NCI-H2107 treated with DMSO at 0.1 percent for 48 hours (cell line): ENCODE measurements around the gene DUSP10.

Experiments
- DNase-seq: peaks from one replicate; lab custom pipeline; 2025; ENCODE audit not compliant: unreplicated experiment; lab: John Stamatoyannopoulos, UW

The DUSP10 gene

DNA sequence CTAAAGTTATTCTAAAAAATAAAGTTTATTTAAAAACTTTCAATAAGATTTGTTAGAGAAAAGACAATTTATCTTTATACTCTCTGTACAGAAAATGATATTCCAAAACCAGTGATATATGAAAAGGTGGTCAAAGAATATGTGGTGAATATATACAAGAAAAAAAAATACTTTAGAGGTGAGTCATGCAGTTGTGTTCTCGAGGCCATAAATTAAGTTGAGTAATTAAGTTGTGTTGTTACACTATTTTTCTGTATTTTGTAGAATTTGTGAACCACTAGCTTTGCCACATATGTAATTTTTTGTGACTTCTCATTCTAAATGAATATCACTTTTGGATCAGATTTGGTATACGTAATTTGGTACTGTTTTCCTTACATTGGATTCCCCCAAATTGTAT is 23.6 kb upstream of the DUSP10 start:
- no peak for DNase-seq

DNA sequence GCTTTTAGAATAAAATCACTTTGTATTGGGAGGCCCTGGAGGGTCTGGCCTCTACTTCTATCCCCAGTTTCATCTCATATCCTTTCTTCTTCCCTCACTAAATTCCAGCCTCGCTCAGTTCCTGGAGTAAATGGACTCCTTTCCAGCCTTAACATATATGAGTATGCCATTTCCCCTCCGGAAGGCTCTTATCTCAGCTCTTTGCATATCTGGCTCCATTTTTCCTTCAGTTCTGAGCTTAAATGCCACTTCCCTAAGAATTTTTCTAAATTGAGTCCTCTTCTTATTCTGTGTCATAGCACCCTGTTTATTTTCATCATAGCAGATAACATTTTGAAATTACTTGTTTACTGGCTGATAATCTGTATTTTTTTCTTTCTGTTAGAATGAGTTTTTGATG is 20.2 kb upstream of the DUSP10 start:
- DNase-seq: no peak

DNA sequence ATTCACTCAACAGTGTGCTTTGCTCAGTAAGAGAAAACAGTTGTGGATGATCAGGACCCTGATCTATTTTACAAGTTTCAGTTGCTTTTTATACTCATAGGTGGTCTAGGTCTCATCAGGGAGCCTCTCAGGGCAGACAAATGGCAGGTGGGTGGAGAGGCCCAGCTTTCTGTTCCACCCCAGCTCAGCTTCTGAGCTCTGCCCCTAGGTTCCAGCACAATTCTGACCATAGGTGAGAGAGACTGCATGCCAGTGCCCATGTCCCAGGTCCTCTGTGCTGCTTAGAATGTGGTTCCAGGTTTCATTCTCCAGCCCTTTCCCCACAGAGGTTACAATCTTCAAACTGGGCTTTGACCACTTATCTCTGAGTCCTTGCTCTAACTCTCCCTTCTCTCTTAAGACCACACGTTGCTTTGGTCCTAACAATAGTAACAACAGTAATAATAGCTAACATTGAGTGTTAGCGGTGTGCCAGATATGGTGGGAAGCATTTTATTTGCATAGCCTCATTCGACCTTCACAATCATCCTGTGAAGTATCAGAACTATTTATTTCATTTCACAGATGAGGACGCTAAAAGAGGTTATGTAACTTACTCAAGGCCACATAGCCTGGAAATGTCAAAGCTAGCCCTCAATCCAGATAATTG is 19.6 kb upstream of the DUSP10 start:
- DNase-seq: no peak

DNA sequence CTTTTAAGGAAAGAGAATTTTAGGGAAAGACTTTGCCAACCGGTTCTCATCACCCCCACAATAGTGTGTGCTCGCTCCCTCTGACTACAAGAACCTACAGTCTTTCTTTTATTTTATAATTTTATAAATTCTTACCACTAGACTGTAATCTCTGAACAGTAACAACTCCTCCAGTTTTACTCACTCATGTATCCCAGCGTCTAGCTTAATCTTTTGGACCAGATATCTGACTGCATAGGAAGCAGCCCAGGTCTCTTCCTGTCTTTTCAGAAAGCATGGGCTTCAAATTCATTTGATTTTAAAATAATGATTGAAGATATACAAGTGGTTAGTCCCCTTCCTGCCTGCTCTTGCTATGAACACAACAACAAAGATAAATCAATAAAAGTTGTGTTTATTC is 19.0 kb upstream of the DUSP10 start:
- no peak for DNase-seq

DNA sequence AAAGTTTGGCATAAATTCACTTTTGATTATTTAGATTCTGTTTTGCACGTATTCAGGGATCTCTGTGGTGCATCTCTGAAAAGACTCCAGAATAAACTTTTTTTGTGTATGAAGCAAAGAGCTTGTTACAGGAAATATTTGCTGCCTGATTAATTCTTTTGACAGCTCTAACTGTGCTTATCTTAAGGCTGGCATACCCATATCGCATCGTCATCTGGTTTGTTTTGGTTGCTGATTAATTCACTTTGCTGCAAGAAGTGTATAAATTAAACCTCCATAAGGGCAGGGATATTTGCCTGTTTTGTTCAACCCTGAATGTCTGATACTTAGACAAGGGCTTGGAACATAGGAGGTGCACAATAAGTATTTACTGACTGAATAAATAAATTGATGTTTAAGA is 17.5 kb upstream of the DUSP10 start:
- DNase-seq: no peak

DNA sequence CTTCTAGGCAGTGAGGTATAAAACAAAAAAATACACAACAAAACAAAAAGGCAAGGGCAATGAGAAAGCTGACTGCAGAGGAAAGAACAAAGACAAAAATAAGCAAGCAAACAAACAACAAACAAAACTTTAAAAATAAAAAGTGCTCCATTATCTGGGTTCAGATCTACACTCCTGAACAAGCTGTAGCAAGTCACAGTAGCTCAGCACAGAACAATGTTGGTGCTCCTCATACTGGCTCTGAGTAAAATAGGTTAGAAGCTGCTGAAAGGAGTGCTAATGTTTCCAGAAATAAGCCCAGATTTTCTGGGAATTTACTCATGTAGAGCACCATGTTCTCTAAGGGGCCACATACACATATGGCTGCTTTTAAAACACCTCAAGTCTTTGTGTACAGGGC is 16.6 kb upstream of the DUSP10 start:
- no peak for DNase-seq

DNA sequence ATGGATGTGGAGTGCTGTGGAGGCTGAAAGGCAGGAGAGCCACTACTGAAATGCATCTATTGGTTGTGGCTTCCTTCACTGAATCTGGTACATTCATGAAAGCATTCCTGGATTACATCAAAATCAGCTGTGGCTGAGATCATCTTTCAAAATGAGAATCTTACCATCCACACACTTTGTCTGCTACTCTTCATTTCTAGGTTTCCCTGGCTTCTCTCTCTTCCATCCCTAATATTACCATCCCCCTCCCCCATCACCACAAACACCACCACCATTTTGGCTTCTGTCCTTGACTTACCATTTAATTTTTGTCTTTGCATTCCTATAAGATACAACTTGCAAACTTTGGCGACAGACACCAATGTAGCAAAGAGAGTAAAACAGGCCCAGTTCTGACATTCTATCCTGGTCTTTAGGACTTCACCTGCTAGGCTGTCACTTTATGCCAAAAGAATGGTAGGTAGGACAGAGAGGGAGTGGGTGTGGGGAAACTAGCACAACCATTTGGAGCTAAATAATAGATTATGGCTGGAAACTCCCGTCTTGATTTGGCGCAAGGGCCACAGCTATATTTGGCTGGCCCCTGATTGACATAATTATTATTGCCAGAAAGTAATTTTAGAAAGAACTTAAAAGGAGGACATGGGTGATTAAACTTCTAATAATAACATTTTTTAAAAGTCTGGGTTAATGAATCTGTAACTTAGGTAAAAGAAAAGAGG is 15.1 kb upstream of the DUSP10 start:
- no peak for DNase-seq

DNA sequence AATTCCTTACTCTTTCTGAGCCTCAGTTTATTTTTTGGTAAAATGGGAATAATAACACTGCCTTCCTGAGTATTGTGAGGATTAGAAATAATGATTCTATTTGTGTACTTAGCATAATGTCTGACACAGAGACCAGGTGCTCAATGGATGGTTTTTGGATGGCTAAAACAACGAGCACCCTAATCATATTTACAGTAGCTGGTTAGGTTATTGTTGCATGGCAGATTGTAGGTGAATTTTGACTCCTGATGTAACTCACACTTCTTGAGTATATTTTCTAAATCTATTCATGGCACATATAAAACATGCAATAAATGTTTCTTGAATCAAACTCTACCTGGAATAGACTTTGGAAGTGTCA is 11.9 kb upstream of the DUSP10 start:
- DNase-seq: no peak

DNA sequence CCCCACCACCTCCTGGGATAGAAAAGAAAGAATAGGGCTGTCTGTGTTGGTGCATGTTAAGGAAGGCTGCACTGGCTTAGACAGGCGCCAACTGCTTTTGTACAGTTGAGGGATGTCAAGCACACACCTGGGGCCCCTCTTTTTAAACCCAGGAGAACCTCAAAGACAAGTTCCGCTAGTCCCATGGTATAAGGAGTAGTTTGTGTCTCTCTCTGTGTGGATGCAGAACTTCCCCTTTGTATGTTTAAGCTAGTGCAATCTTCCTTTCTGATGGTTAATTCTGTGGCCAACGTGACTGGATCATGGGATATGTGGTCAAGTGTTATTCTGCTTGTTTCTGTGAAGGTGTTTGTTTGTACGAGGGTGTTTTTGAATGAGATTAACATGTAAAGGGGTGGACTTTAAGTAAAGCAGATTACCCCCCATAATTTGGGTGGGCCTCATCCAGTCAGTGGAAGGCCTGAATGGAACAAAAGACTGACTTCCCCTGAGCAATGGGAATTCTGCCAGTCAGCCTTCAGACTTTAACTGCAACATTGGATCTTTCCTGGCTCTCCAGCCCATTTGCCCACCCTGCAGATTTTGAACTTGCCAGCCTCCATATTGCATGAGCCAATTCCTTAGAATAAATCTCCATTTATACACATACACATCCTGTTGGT is 9.5 kb upstream of the DUSP10 start:
- DNase-seq: no peak

DNA sequence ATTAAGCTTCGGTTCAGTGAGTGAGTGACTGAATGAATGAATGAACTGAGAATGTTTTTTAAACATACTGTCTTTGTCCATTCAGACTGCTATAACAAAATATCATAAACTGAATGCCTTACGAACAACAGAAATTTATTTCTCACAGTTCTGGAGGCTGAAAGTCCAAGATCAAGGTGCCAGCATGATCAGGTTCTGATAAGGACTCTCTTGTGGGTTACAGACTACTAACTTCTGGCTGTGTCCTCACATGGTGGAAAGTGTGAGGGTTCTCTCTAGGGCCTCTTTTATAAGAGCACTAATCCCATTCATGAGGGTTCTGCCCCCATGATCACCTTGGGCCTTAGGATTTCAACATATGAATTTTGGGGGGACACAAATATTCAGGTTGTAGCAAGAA is 7.1 kb upstream of the DUSP10 start:
- no peak for DNase-seq

DNA sequence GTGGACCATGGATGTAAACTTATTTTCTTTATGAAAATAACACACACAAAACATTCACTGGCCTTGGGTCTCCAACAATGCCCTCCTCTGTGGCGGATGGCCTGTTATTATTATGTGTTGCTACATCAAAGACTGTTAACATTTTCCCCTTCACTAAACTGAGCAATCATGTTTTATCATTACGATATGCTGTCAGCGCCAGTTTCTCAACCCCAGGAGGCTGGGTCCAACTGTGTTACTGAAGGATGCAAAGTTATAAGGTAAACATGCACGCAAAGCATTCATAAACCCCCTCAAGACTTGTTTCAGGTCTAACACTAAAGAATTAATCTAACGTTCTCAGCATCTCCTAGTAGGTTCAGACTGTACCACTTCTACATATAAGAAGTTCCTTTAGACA is 6.0 kb upstream of the DUSP10 start:
- DNase-seq: no peak

DNA sequence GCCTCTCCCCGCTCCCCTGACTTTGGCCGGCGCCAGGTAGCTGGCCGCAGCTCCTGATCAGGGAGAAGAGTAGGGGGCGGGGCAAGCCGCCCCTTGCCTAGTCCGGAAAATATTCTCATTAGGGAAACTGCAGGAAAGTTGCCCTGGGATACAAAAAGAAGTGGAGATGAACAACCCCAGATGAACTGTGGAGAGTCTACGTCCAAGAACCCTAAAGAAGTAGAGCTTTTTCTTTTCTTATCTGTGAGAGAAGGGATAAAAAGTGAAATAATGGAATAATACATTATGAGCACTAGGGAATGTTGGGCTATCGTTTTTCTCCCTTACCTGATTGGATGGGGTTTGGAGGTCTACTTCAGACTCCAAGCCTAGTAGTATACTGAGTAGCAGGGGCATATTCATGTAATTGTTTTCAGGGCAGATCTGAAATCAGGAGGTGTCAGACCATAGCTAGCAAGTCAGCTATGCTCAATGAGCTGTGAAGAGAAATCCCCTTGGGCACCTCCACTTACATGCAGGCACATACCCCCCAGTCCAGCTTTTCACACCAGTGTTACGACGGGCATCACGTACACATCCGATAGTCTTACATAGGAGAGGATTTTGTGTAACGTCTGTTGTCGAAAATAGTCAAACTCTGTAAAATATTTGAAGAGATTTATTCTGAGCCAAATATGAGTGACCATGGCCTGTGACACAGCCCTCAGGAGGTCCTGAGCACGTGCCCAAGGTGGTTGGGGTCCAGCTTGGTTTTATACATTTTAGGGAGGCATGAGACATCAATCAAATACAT is 1.7 kb upstream of the DUSP10 start:
- DNase-seq: peak; percentile 43

DNA sequence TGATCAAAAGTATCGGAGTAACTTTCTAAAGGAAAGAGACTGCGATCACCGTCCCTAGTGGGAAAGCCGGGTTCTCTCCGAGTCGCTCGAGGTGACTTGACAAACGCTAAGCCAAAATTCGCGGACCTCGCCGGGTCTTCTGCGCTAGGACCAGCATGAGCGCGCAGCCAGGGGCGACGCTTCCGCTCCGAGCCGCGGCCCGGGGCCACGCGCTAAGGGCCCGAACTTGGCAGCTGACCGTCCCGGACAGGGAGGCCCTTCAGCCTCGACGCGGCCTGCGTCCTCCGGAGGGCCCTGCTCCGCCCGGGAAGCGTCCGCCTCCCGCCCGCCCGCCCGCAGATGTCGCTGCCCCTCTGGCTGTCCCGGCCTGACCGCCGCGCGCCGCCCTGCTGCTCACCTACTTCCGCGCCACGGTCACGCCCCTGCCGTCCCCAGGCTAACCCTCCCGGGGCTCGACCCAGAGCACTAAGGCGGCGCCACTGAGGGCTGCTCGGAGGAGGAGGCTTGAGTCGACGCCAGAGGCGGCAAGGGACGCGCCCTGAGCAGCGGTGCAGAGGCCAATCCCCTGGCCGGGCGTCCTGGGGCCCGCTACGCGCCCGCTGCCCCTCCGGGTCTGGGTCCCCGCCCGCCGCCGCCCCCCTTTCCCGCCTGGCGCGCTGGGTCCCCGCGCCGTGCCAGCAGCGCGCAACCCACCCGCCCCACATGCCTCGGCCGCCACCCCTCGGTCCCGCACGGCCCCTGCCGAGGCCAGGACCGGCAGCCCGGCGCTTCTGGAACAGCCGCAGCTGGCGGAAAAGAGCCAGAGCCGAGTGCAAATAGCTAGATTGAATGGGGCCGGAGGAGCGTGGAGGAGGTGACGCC is 896 bp upstream of the DUSP10 start:
- no peak for DNase-seq

DNA sequence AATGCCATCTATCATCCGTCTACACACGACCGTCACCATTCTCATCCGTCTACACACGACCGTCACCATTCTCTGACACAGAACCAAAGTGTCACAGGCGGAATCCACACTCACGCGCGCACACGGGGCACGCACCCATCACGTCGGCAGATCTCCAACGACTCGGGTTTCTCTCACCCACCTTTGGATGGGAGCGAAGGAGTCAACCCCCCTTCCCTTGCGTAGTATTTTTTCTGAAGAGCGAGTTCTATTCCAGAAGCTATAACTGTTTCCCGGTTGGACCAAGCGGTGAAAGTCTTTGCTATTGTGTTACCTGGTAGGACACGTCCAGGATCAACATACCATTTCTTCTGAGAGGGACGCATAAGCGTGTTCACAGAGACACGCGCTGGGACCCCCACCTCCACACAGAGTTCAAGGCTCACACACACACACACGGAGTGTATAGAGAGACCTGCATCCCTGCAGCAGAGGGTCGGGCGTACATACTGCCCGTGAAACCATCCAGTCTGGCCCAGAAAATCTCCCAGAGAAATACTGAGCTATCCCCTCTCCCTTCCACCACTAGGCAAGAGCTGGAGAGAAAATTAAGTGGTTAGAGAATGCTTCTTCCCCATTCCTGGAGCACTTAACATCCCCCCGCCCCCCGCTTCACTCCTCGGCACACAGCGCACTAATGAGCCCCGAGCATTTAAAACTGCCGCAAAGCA is 741 bp downstream of the DUSP10 start:
- DNase-seq: peak; percentile 47

DNA sequence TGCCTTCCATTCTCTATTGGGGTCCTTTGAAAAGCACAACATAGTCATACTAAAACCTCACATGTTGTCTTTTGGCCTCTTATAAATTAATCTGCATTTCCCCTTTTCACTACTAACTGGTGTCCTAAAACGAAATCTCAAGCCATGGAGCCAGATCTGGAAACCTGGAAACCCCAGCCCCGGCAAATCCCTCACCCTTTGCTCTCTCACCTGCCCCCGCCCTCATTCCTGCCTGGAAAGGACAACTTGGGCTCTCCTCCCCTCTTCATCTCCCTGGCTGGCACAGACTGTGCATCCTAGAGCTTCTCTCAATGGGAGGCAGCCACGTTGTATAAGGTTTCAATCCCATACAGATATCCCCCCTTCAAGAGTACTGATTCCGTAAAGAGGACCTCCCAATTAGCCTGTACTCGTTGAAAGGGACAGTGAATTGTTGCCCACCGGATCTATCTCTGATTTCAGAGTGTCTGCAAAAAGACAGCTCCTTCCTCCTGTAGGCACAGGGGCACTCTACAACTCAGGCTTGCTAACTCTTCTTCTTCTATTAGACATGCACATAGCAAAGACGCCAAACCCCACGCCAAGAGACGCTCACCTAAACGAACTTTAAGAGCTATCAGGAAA is 1.4 kb downstream of the DUSP10 start:
- DNase-seq: peak; percentile 47

DNA sequence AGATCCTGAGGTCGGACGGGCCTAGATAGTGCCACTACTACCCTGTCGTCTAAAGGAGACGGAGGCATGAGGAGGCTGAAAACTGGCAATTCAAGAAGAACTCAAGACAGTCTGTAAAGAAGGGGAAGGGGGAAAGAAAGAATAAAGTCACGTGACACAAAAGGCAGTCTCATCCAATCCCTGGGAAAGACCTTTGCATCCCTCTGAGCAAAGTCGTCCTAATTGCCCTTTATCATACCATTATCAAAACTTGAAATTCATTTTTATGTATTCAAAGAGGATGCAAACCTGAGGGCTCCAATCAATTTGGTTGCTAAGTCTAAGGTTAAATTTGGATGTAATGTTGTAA is 2.2 kb downstream of the DUSP10 start:
- no peak for DNase-seq

DNA sequence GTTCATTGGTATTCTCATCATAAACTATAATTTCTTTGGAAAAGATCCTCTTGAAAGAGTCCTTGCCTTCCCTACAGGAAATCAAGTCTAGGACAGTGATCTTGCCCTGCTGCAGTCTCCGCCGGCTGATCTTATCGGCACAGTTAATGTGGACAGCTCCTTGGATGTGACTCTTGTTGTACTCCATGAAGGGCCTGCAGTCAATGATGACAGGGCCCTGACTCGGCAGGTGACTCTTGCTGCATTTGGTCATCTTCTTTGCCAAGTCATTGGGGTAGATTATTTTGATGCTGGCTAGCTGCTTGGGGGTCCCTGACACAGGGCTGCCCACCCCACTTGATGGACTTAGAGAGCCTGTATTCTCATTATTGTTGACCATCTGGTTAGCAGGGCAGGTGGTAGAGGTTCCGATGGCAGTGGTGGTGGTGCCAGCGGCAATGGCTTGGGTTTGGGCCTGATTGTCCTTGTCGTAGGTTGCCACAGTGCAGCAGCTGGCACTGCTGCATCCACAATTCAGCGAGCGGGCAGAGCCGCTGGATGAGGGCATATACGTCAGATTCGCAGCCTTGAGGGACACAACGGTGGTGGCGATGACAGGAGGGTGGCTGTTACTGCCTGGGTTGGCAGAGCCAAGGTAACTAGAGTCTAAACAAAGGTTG is 2.7 kb downstream of the DUSP10 start:
- DNase-seq: no peak

DNA sequence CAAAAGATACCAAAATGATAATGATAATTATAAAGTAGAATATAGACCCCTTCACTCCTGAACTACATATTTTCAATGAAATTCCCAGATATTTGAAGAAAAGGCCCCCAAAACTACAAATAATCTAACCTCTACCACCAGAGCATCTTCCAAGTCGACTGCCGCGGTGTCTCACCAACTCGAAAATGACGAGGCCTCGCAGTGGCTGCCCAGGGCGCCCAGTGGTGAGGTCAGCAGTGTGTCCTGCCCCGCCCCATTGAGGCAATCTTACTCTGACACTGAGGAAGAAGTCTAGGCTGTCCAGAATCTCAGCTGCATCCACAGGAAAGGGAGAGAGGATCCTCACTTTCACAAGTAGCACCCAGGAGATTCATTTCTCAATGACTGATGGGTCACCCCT is 5.2 kb downstream of the DUSP10 start:
- no peak for DNase-seq

DNA sequence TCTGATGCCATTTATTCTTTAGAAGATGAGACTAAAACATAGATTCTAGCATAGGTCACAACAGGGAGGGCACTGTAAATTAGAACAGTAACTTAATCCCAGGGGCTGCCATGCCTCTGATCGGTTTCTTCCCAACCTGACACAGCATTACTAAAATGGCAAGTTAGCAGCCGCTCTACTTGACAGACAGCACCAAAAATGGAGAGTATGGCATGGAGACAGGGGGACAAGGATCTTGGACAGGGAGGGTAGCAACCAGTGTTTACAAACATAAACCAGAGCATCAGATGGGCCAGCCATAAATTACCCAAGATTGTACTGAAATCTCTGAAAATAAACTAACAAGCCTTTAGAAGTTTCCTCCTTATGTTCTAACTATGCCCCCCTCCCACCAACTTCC is 5.9 kb downstream of the DUSP10 start:
- no peak for DNase-seq
